ENCODE measurements around the gene ATP1B4. TPM values are rescaled to one million over a fixed set of nuclear protein-coding genes. Genes with fewer than 3 reads are reported as not detected.

Gene ATP1B4
- total and polyA plus RNA-seq, 8 donors: 0.04 to 0.08 (median 0.04) TPM; not detected in 5

DNA sequence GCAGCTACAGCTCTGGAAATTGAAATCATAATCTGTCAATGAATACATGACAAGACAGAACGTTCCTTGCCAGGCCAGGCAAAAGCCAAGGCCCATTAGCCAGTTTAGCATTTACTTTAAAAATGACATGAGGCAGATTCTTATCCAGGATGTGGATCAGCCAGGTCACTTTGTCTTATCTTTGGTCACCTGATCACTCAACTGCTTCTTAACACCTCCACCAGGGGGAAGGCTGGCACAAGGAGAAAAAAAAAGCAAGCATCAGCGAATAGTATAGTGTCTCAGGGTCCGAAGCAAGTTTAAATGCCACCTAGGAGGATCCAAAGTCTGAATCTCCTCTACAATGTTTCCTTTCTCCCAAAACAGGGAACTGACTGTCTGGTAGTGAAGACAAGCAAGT lies 18.8 kb downstream of the ATP1B4 start:
- peak; percentile 41 for ATAC-seq
- intact Hi-C loops (cut with DNase I): no loop called here
- DNase-seq: no peak
- H3K4me1 ChIP-seq: no peaks in the 10 kb centered on the region
- H3K36me3 ChIP-seq: no peaks in the 10 kb centered on the region
- H3K9me3 ChIP-seq: no peaks in the 10 kb centered on the region
- no peak overlapping the region for H3K4me3 ChIP-seq
- TF ChIP-seq CTCF (IDR thresholded peaks at IDR 0.05): no peak
- no peak overlapping the region for H3K27ac ChIP-seq
- H3K27me3 ChIP-seq: no peaks in the 10 kb centered on the region

DNA sequence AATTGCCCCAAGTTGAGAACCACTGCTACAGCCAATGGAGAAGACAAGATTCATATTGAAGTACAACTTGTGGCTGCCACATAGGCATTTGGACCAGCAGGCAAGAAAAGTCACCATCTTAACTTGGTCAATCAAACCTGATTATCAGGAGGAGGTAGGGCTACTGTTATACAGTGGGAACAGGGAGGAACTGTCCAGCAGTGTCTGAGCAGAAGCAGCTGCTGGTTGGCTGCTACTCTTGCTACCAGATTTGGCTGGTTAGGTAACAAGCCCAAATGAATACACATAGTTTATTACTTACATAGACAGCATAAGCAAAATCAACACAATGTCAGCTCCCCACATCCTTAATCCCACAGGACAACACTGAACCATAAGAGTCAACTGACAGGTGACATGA lies 39.4 kb downstream of the ATP1B4 start:
- Histone ChIP-seq H3K36me3 (no peaks in the 10 kb centered on the region), H3K9me3 (no peaks in the 10 kb centered on the region), H3K4me1 (no peaks in the 10 kb centered on the region), H3K27ac (no peak overlapping the region), H3K27me3 (no peaks in the 10 kb centered on the region), H3K4me3 (no peak overlapping the region)
- DNase-seq: no peak
- no peak for ATAC-seq
- intact Hi-C loops (cut with DNase I): no loop called here
- TF ChIP-seq CTCF (IDR thresholded peaks at IDR 0.05): no peak

- H3K4me3 ChIP-seq: no peak overlapping the region
- no peak for ATAC-seq
- intact Hi-C loops (cut with DNase I): no loop called here
- H3K9me3 ChIP-seq: no peaks in the 10 kb centered on the region
- H3K4me1 ChIP-seq: no peaks in the 10 kb centered on the region
- no peak for TF ChIP-seq CTCF (IDR thresholded peaks at IDR 0.05)
- H3K36me3 ChIP-seq: no peaks in the 10 kb centered on the region
- no peak for DNase-seq
- no peak overlapping the region for H3K27ac ChIP-seq
- H3K27me3 ChIP-seq: no peaks in the 10 kb centered on the region
Measured at GRCh38 chrX:120402369-120402768, 40.5 kb downstream of the ATP1B4 start.

DNA sequence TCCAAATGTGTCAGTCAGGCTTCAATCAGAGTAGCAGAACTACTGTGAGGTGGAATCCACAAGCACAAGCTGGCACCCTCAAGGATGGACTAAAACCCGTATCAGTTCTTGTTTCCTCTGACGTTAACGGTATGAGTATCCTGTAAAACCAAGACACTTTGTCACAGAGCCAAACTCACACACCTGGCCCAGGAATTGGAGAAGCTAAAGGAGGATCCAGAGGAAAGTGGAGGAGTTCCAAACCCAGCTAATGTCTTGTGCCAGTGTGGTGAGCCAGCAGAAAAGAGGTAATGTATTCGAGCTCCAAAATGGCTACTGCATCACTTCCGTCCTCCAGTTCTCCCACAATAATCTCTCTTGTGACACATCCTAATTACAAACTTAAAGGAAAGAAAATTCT lies 44.7 kb downstream of the ATP1B4 start:
- ATAC-seq (no peak), DNase-seq (no peak)
- Histone ChIP-seq H3K4me3 (no peak overlapping the region), H3K4me1 (no peaks in the 10 kb centered on the region), H3K9me3 (no peaks in the 10 kb centered on the region), H3K27ac (no peak overlapping the region), H3K36me3 (no peaks in the 10 kb centered on the region), H3K27me3 (no peaks in the 10 kb centered on the region)
- intact Hi-C loops (cut with DNase I): no loop called here
- TF ChIP-seq CTCF (IDR thresholded peaks at IDR 0.05): no peak

DNA sequence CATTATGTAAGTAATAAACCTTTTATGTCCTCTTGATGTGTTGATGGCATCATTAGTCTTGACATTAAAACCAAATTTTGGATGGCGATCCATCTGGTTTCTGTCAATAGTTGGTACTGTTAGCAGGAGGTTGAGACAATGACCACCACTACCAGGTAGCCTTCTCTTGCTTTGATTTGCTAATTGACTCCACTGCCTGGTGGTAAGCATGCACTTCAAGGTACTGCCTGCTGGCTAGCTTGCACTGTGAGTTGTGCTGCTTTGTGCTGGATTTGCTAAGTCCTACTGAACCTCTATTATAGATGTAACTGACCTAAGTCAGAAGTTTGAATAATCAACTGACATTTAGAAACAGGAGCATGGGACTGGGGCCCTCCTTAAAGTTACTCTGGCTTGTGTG lies 46.3 kb downstream of the ATP1B4 start:
- Histone ChIP-seq H3K27me3 (no peaks in the 10 kb centered on the region), H3K4me3 (no peak overlapping the region), H3K4me1 (no peaks in the 10 kb centered on the region), H3K27ac (no peak overlapping the region), H3K9me3 (no peaks in the 10 kb centered on the region), H3K36me3 (no peaks in the 10 kb centered on the region)
- ATAC-seq (no peak), DNase-seq (no peak)
- intact Hi-C loops (cut with DNase I): no loop called here
- no peak for TF ChIP-seq CTCF (IDR thresholded peaks at IDR 0.05)

All from left lung (tissue), 10 donors.